Fibroblast of the aortic adventitia (primary cell): Measurements from ENCODE around the gene GORASP1. TPM values are rescaled to one million over a fixed set of nuclear protein-coding genes. Genes with fewer than 3 reads are reported as not detected.

ENCODE experiments used
- DNase-seq: peaks from one replicate; pipeline ENCODE4 v3.0.0-alpha.2; 2010; ENCODE audit warnings: low read depth
- H3K4me3 ChIP-seq: 2 replicates; pipeline ENCODE4 v1.5.1; 2011; ENCODE audit warnings: low read depth, mild to moderate bottlenecking, control low read depth, low read length, moderate library complexity
- CTCF ChIP-seq: IDR thresholded peaks from 2 replicates; pipeline ENCODE4 v1.5.1; 2011; ENCODE audit warnings: mild to moderate bottlenecking, low read length, control low read depth, inconsistent platforms; ENCODE audit not compliant: insufficient read depth
- total RNA-seq: library from RNA; depleted of rRNA; stranded (reverse); fragments of >200 nt; gene quantifications from 2 replicates; pipeline ENCODE4 v1.2.3, GENCODE V29; 2012; ENCODE audit warnings: low replicate concordance

The GORASP1 gene
- total RNA-seq, 1 donor: 24.0 TPM

DNA sequence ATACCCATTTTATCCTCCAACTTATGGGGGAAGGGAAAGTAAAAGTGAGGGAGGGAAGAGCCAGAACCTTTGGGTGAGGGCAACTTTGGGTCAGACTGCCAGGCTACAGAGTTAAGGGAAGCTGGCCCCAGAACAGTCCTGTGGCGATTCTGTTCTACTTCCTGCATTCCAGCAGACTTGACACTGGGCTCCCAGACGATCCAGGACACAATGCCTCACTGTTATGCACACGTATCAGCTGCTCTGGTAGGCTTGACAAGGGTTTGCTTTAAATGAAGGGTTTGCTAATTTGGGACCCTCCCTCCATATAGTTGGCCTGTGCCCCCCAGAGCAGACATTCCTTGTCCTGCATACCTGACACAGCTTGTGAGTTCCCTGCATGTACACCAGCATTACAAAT, 10.7 kb downstream of the GORASP1 start:
- no peak for TF ChIP-seq CTCF
- DNase-seq: peak; percentile 4

GRCh38 chr3:39095778-39096177, 11.6 kb downstream of the GORASP1 start:
- no peak for DNase-seq
- no peak overlapping the region for H3K4me3 ChIP-seq
- no peak for TF ChIP-seq CTCF

More for the DNA sequence above, 10.7 kb downstream of the GORASP1 start:
- no peak overlapping the region for H3K4me3 ChIP-seq

DNA sequence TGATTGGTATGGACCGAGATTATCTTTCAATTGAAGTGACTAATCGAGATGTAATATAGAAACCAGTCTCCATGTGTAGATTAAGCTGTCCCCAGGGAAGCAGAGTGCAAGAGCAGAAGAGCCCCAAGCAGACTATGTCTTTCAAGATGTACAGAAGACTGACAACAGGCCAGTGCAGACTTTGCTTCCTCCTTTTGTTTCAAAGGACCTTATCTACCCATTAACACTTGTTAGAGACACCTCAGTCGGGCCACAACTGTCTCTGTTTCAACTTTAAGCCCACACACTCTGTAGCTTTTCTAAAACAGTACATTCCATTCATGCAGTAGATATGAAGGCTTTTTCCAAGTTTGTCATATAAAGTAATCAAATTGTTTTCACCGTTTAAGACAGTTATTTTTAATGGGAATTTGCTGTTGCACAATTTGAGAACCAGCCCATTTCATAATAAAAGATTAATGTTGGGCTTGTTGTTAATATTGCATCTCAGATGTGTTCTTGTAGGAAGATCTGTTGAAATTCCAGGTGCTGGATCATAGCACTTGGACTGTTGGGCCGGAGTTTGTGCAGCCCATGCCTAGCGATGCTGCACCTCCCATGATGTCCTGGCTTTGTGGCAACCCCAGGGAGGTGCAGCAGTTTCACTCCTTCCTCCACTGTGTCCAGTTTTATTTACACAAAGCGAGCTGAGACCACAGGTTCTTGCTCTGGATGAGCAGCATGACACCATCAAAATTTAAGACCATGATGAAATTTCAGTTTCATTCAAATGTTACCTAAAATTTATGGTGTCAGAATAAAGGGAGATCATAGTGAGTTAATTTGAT, 12.4 kb downstream of the GORASP1 start:
- no peak overlapping the region for H3K4me3 ChIP-seq
- no peak for TF ChIP-seq CTCF
- no peak for DNase-seq

DNA sequence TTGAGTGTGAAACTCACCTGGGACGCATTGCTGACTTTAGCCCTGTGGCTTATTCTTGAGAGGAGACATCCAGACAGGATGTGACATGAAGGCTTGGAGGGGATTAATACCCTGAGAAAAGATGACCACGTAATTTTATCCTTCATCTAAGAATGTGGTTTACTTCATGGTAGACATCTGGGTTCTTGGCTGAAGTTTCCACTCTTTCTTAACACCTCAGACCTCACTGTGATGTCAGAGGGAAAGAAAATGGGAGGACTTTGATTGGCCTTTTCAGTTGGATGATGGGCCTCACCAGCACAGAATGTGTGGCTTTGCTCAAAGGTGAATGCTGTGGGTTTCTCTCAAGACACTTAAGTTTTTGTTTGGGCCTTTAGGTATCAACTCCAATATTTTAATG, 16.5 kb downstream of the GORASP1 start:
- H3K4me3 ChIP-seq: no peak overlapping the region
- DNase-seq: peak; percentile 6
- no peak for TF ChIP-seq CTCF

DNA sequence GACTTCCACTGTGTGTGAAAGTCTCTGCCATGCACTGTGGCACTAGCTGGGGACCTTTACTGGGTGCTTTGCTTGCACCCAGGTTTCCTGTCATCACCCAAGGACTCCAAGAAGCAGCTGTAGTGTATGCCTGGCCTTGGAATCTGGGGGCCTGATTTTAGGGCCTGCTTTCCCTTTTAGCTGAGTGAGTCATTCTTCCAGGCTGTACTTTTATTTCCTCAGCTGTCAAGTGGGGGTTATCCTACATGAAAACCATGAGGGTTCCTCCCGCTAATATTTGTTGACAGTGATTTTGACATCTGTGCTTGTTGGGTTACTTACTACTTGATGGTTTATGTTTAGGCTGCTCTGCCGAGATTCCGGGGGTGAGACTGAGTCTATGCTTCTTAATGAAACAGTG, 18.5 kb downstream of the GORASP1 start:
- no peak for DNase-seq
- TF ChIP-seq CTCF: no peak
- no peak overlapping the region for H3K4me3 ChIP-seq

DNA sequence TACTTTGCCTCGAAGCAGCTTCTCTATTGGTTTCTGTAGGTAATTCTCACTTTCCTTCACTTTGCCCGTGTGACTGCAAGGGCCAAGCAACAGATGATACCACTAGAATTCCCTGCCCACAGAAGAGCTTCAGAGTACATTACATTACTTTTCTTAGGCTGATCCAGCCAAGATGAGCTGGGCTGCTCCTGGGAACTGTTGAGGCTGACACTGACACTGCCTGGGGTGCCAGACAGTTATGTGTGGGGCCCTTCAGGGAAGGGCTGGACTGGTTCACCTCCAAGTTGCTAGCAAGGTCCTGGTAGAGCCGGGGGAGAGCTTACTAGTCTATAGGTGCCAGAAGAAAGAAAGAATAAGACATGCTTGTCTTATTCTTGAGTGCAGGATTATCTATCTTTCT, 19.0 kb downstream of the GORASP1 start:
- H3K4me3 ChIP-seq: no peak overlapping the region
- no peak for DNase-seq
- TF ChIP-seq CTCF: no peak

GRCh38 chr3:39086144-39086543, 21.3 kb downstream of the GORASP1 start:
- no peak for TF ChIP-seq CTCF
- no peak for DNase-seq
- H3K4me3 ChIP-seq: no peak overlapping the region
